NCI-H2107 (cell line): Measurements from ENCODE around the gene USO1.
"Not testable (repeated sequence)": the region's sequence is repeated elsewhere in the genome, so short reads cannot be mapped to it uniquely, and the experiment has no call there.

Experiments
- DNase-seq: peaks from one replicate; lab custom pipeline; 2025; lab: John Stamatoyannopoulos, UW

Gene USO1

GRCh38 chr4:75771607-75772006 lies 47.2 kb downstream of the USO1 start:
- DNase-seq, result no peak

- no peak for DNase-seq
Measured at GRCh38 chr4:75777589-75777988, 53.2 kb downstream of the USO1 start.

GRCh38 chr4:75779105-75779757 lies 54.9 kb downstream of the USO1 start:
- DNase-seq, result no peak

GRCh38 chr4:75781305-75781704 lies 56.9 kb downstream of the USO1 start:
- no peak for DNase-seq

- DNase-seq, result no peak
Measured at GRCh38 chr4:75786526-75786925, 62.1 kb downstream of the USO1 start.

- DNase-seq, result no peak
Measured at GRCh38 chr4:75786938-75787337, 62.6 kb downstream of the USO1 start.

GRCh38 chr4:75790024-75790423 lies 65.6 kb downstream of the USO1 start:
- DNase-seq, result no peak

GRCh38 chr4:75800972-75801371 lies 76.6 kb downstream of the USO1 start:
- no peak for DNase-seq

GRCh38 chr4:75806035-75806434 lies 81.7 kb downstream of the USO1 start:
- DNase-seq, result not testable (repeated sequence)

GRCh38 chr4:75817901-75818300 lies 93.5 kb downstream of the USO1 start:
- DNase-seq, result no peak

- DNase-seq, result no peak
Measured at GRCh38 chr4:75819121-75819520, 94.7 kb downstream of the USO1 start.

GRCh38 chr4:75820197-75820596 lies 95.8 kb downstream of the USO1 start:
- no peak for DNase-seq

GRCh38 chr4:75820676-75821075 lies 96.3 kb downstream of the USO1 start:
- DNase-seq, result no peak

GRCh38 chr4:75821216-75821615 lies 96.8 kb downstream of the USO1 start:
- DNase-seq, result no peak

GRCh38 chr4:75821966-75822365 lies 97.6 kb downstream of the USO1 start:
- DNase-seq, result no peak

- DNase-seq, result no peak
Measured at GRCh38 chr4:75822416-75822815, 98.0 kb downstream of the USO1 start.

GRCh38 chr4:75823812-75824211 lies 99.4 kb downstream of the USO1 start:
- DNase-seq, result no peak

GRCh38 chr4:75830906-75831305 lies 106.5 kb downstream of the USO1 start:
- no peak for DNase-seq

GRCh38 chr4:75831856-75832405 lies 107.6 kb downstream of the USO1 start:
- peak; percentile 9 for DNase-seq

GRCh38 chr4:75834095-75834771 lies 109.9 kb downstream of the USO1 start:
- DNase-seq, result no peak

- DNase-seq, result no peak
Measured at GRCh38 chr4:75834772-75835154, 110.4 kb downstream of the USO1 start.

- no peak for DNase-seq
Measured at GRCh38 chr4:75841641-75842520, 117.5 kb downstream of the USO1 start.

GRCh38 chr4:75843596-75843995 lies 119.2 kb downstream of the USO1 start:
- DNase-seq, result no peak
